Stomach (tissue), 9 donors: ENCODE results near the gene SYNDIG1. TPM values are rescaled to one million over a fixed set of nuclear protein-coding genes. Genes with fewer than 3 reads are reported as not detected.

ENCODE experiments used
- DNase-seq, 2 donors: peaks; one replicate each; pipeline versions ENCODE4 v3.0.0 to v3.0.0-alpha.2; 2013 to 2019
- H3K27ac ChIP-seq, 5 donors: fragments of 200-600 bp in 4 of 5; sonication (generic) in 4 of 5; one replicate each; pipeline ENCODE4 v1.5.1; 2013 to 2019; ENCODE audit warnings: mild to moderate bottlenecking in 1 of 5, moderate library complexity in 1 of 5
- H3K27me3 ChIP-seq, 3 donors: fragments of 200-600 bp; sonication (generic); one replicate each; pipeline ENCODE4 v1.5.1; 2017 to 2019; ENCODE audit warnings: mixed run types in 1 of 3
- H3K36me3 ChIP-seq, 4 donors: fragments of 200-600 bp; sonication (generic); 1 replicate in 3 of 4; 2 replicates in 1 of 4; pipeline ENCODE4 v1.5.1; 2016 to 2019
- H3K4me1 ChIP-seq, 4 donors: fragments of 200-600 bp; sonication (generic); one replicate each; pipeline ENCODE4 v1.5.1; 2016 to 2019
- H3K4me3 ChIP-seq, 4 donors: fragments of 200-600 bp; sonication (generic) in 3 of 4; one replicate each; pipeline ENCODE4 v1.5.1; 2016 to 2019; ENCODE audit warnings: mild to moderate bottlenecking in 1 of 4
- H3K9me3 ChIP-seq, 4 donors: fragments of 200-600 bp; sonication (generic); one replicate each; pipeline ENCODE4 v1.5.1; 2016 to 2019
- EP300 ChIP-seq: sonication (generic); formaldehyde crosslinking; IDR thresholded peaks from one replicate; pipeline ENCODE4 v1.6.1; 2017; ENCODE audit warnings: antibody characterized with exemption
- POLR2A ChIP-seq, 4 donors: fragments of 450-650 bp; IDR thresholded peaks; one replicate each; pipeline ENCODE4 v1.6.1; 2016; ENCODE audit warnings: antibody characterized with exemption in 4 of 4, control low read depth in 2 of 4, mild to moderate bottlenecking in 1 of 4, moderate library complexity in 1 of 4
- POLR2AphosphoS5 ChIP-seq, 3 donors: sonication (generic); formaldehyde crosslinking; IDR thresholded peaks; one replicate each; pipeline ENCODE4 v1.6.1; 2016; ENCODE audit warnings: antibody characterized with exemption in 3 of 3
- WGBS, 5 donors: extraction: QIAGEN DNeasy Blood & Tissue Kit in 3 of 5; methylation state at CpG; one replicate each; pipeline versions ENCODE4 v1.1.5 to v1.1.7; 2013 to 2018; 5-methylcytosine and 5-hydroxymethylcytosine counted together
- intact Hi-C: fragments of 100-400 bp; cut with DNase I; formaldehyde crosslinking; loops from one replicate; pipeline ENCODE4 v1.15.1; 2023; ENCODE audit warnings: low total_unique reads
- polyA plus RNA-seq, 3 donors: library from polyadenylated mRNA; stranded (reverse); fragments of 200-250 nt; gene quantifications; one replicate each; pipeline ENCODE4 v1.2.3, GENCODE V29; 2013
- total RNA-seq, 5 donors: library from RNA; depleted of rRNA; stranded (reverse); fragments of >200 nt; gene quantifications; one replicate each; pipeline versions ENCODE4 v1.1.0 to v1.2.3, GENCODE V29; 2014 to 2016
- TF ChIP-seq, protein P1 (sequence below), 7 experiments: fragments of 450-650 bp in 4 of 7; fragments of 200-600 bp in 3 of 7; sonication (generic) in 3 of 7; IDR thresholded peaks; one replicate each; pipeline ENCODE4 v1.5.1; 2016 to 2019; ENCODE audit warnings: antibody characterized with exemption in 7 of 7, control low read depth in 2 of 7, mild to moderate bottlenecking in 1 of 7
- donor health status: healthy with polysubstance abuse.
- donor health status: Bipolar disorder and iron deficiency.
- donor health status: healthy.

Gene SYNDIG1
- total and polyA plus RNA-seq, 8 donors: 0.29 to 2.0 (median 0.89) TPM; not detected in 4

DNA sequence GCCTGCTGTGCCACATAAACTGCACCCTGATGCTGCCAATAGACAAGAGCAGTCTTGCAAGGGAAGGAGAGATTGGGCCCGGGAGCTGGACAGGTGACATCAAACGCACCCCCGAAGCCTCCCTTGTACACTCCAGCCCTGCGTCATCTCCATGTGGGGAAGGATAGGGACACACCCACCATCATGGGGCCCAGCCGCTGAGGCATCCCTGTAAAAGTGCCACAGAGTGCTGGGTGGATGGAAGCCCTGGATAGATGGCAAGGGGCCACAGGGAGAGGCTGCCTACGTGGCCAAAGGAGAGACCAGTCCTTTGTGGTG is 117.1 kb downstream of the SYNDIG1 start:
- 76 to 90% (median 85%) methylated on average over 6 of the region's 6 CpGs for WGBS, 5 donors
- no peaks in the 10 kb centered on the region for H3K4me1 ChIP-seq

DNA sequence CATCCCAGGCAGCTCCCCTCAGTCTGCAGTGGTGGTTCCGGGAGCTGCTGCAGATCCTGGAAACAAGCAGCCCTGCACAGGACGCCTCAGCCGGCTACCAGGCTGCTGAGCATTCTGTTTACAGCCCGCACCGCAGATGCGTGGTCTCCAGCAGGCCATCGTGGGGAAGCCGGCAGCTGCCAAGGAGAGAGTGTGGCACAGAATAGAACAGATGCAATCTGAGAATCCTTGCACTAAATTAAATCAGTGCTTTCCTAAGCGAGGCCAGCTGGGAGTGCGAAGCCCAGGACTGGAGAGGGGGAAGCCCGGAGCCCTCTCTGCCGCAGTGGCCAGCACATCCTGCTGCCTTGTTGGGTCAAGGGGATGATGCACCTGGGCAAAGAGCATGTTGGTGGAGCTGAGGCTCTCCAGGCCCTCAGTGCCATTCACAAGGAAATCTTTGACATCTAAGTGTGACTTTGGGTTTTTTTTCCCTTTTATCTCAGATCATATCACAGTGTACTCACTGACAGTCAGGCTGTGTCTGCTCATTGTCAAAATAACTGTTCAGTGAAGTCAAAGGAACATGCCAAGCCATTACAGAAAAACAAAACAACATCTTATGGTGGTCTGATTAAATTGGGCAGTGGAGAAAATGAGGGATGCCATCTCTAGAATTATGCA is 118.1 kb downstream of the SYNDIG1 start:
- H3K4me1 ChIP-seq: no peaks in the 10 kb centered on the region
- no peaks in the 10 kb centered on the region for H3K9me3 ChIP-seq
- H3K36me3 ChIP-seq: no peaks in the 10 kb centered on the region
- 73 to 88% (median 78%) methylated on average over 10 to 12 of the region's 12 CpGs for WGBS, 5 donors
- TF ChIP-seq POLR2A (IDR thresholded peaks at IDR 0.05) (no peak), EP300 (no peak), POLR2AphosphoS5 (IDR thresholded peaks at IDR 0.05) (no peak)
- TF ChIP-seq, protein P1, sequence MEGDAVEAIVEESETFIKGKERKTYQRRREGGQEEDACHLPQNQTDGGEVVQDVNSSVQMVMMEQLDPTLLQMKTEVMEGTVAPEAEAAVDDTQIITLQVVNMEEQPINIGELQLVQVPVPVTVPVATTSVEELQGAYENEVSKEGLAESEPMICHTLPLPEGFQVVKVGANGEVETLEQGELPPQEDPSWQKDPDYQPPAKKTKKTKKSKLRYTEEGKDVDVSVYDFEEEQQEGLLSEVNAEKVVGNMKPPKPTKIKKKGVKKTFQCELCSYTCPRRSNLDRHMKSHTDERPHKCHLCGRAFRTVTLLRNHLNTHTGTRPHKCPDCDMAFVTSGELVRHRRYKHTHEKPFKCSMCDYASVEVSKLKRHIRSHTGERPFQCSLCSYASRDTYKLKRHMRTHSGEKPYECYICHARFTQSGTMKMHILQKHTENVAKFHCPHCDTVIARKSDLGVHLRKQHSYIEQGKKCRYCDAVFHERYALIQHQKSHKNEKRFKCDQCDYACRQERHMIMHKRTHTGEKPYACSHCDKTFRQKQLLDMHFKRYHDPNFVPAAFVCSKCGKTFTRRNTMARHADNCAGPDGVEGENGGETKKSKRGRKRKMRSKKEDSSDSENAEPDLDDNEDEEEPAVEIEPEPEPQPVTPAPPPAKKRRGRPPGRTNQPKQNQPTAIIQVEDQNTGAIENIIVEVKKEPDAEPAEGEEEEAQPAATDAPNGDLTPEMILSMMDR (IDR thresholded peaks at IDR 0.05): no peak
- H3K27me3 ChIP-seq: no peaks in the 10 kb centered on the region
- no peak overlapping the region for H3K4me3 ChIP-seq
- intact Hi-C loops: no loop called here
- H3K27ac ChIP-seq: no peak overlapping the region
- DNase-seq: peak in 1 of 2 donors; percentile 59

More for the DNA sequence above, 117.1 kb downstream of the SYNDIG1 start:
- Histone ChIP-seq H3K27ac (no peak overlapping the region), H3K9me3 (no peaks in the 10 kb centered on the region), H3K4me3 (no peak overlapping the region), H3K27me3 (no peaks in the 10 kb centered on the region), H3K36me3 (no peaks in the 10 kb centered on the region)
- DNase-seq: no peak
- intact Hi-C loops: no loop called here
- no peak for TF ChIP-seq POLR2A (IDR thresholded peaks at IDR 0.05)
- TF ChIP-seq EP300: no peak
- TF ChIP-seq POLR2AphosphoS5 (IDR thresholded peaks at IDR 0.05): no peak
- TF ChIP-seq, protein P1 (IDR thresholded peaks at IDR 0.05): no peak

DNA sequence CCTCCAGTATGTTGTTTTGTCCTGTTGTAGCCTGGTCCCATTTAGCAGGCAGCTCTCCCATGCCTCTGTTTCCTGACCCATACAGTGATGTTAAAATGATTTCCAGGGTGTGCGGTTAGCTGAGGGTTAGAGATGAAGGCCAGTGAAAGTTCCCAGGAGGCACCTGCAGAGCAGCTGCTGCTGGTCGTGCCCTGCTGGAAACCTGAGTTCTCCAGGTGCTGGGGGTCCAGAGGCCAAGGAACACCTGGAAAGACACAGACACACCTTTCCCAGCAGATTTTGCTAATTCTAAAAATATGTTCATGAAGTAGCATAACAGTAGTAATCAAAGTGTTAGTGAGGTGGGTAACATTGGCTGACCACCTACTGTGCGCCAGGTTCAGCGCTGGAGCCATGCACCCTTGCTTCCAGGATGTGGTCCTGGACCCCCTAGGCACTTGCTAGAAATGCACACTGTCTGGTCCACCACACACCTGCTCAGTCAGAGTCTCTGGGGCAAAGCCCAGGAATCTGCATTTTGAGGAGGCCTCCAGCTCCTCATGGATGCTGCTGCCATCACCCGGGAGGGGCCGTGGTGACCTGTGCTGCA is 118.7 kb downstream of the SYNDIG1 start:
- no peak overlapping the region for H3K27ac ChIP-seq
- H3K27me3 ChIP-seq: no peaks in the 10 kb centered on the region
- no peak overlapping the region for H3K4me3 ChIP-seq
- intact Hi-C loops: no loop called here
- H3K4me1 ChIP-seq: no peaks in the 10 kb centered on the region
- DNase-seq: no peak
- WGBS, 5 donors: 81 to 90% (median 88%) methylated on average over 6 of the region's 6 CpGs
- H3K9me3 ChIP-seq: no peaks in the 10 kb centered on the region
- no peaks in the 10 kb centered on the region for H3K36me3 ChIP-seq
- TF ChIP-seq, protein P1 (IDR thresholded peaks at IDR 0.05): no peak
- TF ChIP-seq POLR2AphosphoS5 (IDR thresholded peaks at IDR 0.05) (no peak), POLR2A (IDR thresholded peaks at IDR 0.05) (no peak), EP300 (no peak)

DNA sequence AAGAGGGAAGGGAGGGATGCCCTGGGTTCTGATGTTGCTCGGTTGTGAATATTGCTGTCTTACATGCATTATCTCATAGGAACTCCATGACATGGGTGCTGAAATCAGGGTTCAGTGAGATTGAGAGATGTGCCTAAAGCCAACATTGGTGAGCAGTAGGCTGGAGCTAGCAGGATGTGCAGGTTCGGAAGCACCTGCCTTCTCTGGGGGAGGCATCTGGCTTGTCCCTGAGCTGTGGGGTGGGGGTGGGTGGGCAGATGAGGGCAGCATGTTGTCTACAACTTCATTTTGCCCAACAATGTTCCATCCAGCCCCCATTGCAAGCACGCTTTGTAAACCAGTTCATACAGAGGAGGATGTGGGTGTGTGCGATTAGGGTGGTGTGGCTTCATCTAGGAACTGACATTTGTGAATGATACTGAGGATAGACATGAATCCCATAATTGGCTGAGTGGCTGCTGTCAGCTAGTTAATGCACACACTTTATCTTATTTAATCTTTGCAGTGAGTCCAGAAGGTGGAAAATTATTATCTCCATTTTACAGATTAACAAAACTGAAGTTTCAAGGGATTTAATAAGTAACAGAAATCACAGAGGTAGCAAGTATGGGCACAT is 119.4 kb downstream of the SYNDIG1 start:
- Histone ChIP-seq H3K4me3 (no peak overlapping the region), H3K27ac (no peak overlapping the region), H3K4me1 (no peaks in the 10 kb centered on the region), H3K27me3 (no peaks in the 10 kb centered on the region), H3K36me3 (no peaks in the 10 kb centered on the region), H3K9me3 (no peaks in the 10 kb centered on the region)
- WGBS, 5 donors: 89 to 97% (median 93%) methylated on average over 4 of the region's 4 CpGs
- intact Hi-C loops: no loop called here
- DNase-seq: no peak
- TF ChIP-seq, protein P1 (IDR thresholded peaks at IDR 0.05): no peak
- TF ChIP-seq POLR2A (IDR thresholded peaks at IDR 0.05): no peak
